Right atrium auricular region (tissue), 2 donors: ENCODE results near the gene ASB4. TPM values are rescaled to one million over a fixed set of nuclear protein-coding genes. Genes with fewer than 3 reads are reported as not detected.
A peak's percentile ranks its signal among the peaks of the same experiment; 100 is the strongest.

Experiments used
- DNase-seq: peaks from one replicate; pipeline ENCODE4 v3.0.0-alpha.2; 2019; ENCODE audit warnings: low spot score
- H3K27ac ChIP-seq, 2 donors: fragments of 200-600 bp; sonication (generic); 1 replicate in 1 of 2; 2 replicates in 1 of 2; pipeline ENCODE4 v1.5.1; 2016 to 2019
- H3K27me3 ChIP-seq, 2 donors: fragments of 200-600 bp; sonication (generic); one replicate each; pipeline versions ENCODE4 v1.5.1 to v1.6.0; 2017 to 2019
- H3K36me3 ChIP-seq: fragments of 200-600 bp; sonication (generic); one replicate; pipeline ENCODE4 v1.5.1; 2016
- H3K4me1 ChIP-seq, 2 donors: fragments of 200-600 bp; sonication (generic); one replicate each; pipeline versions ENCODE4 v1.5.1 to v1.6.0; 2017 to 2019
- H3K4me3 ChIP-seq, 2 donors: fragments of 200-600 bp; sonication (generic); 1 replicate in 1 of 2; 2 replicates in 1 of 2; pipeline ENCODE4 v1.5.1; 2017 to 2019; ENCODE audit warnings: mild to moderate bottlenecking in 1 of 2, moderate library complexity in 1 of 2
- H3K9me3 ChIP-seq, 2 donors: fragments of 200-600 bp; sonication (generic); one replicate each; pipeline ENCODE4 v1.5.1; 2019
- total RNA-seq, 2 donors: library from RNA; depleted of rRNA; stranded (reverse); fragments of >200 nt; gene quantifications; one replicate each; pipeline ENCODE4 v1.1.0, GENCODE V29; 2016
- TF ChIP-seq, protein P1 (sequence below), 2 donors: fragments of 200-600 bp; sonication (generic); IDR thresholded peaks; one replicate each; pipeline ENCODE4 v1.5.1; 2019; ENCODE audit warnings: antibody characterized with exemption in 2 of 2

The ASB4 gene
- total RNA-seq, 2 donors from 2014 or later = 1.5 to 4.6 TPM

DNA sequence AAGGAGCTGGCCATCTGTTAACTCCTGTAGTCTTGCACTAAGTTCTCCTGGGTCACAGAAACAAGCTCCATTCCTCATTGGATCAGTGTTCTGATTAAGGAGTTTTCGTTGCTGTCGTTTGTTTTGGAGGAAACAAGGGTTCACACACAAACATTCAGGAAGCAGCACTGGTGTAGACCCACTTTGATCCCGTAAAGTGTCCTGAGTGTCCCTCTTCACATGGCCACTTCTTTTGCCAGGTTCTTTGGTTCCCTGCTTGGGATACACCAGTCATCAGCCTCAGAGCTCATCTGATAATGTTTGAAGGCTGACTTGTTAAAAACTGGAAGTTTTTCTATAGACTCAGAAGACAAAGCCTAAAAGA, 99.7 kb downstream of the ASB4 start:
- DNase-seq = no peak
- peak overlapping the region in 1 of 2 donors; percentile 100 for H3K27ac ChIP-seq
- H3K9me3 ChIP-seq = no peaks in the 10 kb centered on the region
- H3K27me3 ChIP-seq = no peaks in the 10 kb centered on the region
- peaks cover 77% of the 10 kb centered on the region for H3K36me3 ChIP-seq
- TF ChIP-seq, protein P1, sequence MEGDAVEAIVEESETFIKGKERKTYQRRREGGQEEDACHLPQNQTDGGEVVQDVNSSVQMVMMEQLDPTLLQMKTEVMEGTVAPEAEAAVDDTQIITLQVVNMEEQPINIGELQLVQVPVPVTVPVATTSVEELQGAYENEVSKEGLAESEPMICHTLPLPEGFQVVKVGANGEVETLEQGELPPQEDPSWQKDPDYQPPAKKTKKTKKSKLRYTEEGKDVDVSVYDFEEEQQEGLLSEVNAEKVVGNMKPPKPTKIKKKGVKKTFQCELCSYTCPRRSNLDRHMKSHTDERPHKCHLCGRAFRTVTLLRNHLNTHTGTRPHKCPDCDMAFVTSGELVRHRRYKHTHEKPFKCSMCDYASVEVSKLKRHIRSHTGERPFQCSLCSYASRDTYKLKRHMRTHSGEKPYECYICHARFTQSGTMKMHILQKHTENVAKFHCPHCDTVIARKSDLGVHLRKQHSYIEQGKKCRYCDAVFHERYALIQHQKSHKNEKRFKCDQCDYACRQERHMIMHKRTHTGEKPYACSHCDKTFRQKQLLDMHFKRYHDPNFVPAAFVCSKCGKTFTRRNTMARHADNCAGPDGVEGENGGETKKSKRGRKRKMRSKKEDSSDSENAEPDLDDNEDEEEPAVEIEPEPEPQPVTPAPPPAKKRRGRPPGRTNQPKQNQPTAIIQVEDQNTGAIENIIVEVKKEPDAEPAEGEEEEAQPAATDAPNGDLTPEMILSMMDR (IDR thresholded peaks at IDR 0.05) = no peak
- peaks cover 0 to 41% of the 10 kb centered on the region in 2 donors for H3K4me1 ChIP-seq
- no peak overlapping the region for H3K4me3 ChIP-seq

DNA sequence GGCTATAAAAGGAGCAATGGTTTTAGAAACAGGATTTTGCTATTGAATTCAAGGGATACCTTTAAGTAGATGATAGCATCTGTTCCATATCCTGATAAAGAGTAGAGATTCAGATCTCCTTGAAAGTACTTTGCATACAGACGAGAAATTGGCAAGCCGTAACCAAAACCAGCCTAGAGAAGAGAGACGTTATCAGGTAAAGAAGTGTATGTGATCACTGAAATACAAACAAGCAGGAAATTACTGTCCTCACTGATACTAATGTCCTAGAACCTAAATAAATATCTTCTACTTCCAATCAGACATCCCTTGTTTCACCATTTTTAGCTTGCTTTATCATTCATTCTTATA, 101.2 kb downstream of the ASB4 start:
- peaks cover 92% of the 10 kb centered on the region for H3K36me3 ChIP-seq
- TF ChIP-seq, protein P1 (IDR thresholded peaks at IDR 0.05) = no peak
- H3K27ac ChIP-seq = peak overlapping the region; percentile 16 to 100
- no peaks in the 10 kb centered on the region for H3K27me3 ChIP-seq
- no peaks in the 10 kb centered on the region for H3K9me3 ChIP-seq
- H3K4me1 ChIP-seq = peaks cover 0 to 56% of the 10 kb centered on the region in 2 donors
- H3K4me3 ChIP-seq = peak overlapping the region in 1 of 2 donors; percentile 6
- DNase-seq = no peak

DNA sequence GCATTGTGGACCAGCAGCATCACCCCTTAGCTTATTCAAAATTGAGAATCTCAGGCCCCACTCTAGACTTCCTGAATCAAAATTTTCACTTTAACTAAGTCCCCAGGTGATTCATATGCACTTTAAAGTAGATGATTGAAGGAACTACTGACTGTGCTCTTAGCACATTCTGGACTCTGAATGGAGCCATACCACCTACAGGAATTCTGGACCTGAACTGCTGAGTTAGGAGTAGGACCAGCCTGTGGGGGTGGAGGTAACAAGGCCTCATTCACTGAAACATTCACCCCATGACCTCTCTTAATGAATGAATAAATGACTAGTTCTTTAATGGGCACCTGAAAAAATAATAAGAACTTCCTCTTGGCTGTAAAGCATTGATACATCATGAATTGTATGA, 103.3 kb downstream of the ASB4 start:
- Histone ChIP-seq H3K4me3 (peak overlapping the region; percentile 19 to 97), H3K4me1 (peaks cover 0 to 72% of the 10 kb centered on the region in 2 donors), H3K9me3 (no peaks in the 10 kb centered on the region), H3K36me3 (peaks cover 100% of the 10 kb centered on the region), H3K27me3 (no peaks in the 10 kb centered on the region), H3K27ac (peak overlapping the region; percentile 48 to 100)
- DNase-seq = no peak
- TF ChIP-seq, protein P1 (IDR thresholded peaks at IDR 0.05) = no peak

DNA sequence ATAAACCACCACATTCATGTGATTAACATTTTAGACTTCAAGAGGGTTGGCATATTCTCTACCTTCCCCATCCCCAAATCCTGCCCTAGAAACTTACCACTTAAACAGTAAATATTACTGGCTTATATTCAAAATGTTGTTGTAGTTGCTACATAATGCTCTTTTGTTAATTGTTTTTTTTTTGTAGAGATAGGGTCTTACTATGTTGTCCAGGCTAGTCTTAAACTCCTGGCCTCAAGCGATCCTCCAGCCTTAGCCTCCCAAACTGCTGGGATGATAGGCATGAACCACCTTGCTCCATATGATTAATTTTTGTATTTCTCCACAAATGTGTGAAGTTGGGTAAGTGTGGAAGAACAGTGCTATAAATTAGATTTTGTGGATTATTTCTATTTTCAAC, 104.0 kb downstream of the ASB4 start:
- Histone ChIP-seq H3K4me1 (peaks cover 0 to 72% of the 10 kb centered on the region in 2 donors), H3K27me3 (no peaks in the 10 kb centered on the region), H3K27ac (peak overlapping the region; percentile 48 to 100), H3K4me3 (peak overlapping the region; percentile 4 to 97), H3K9me3 (no peaks in the 10 kb centered on the region), H3K36me3 (peaks cover 100% of the 10 kb centered on the region)
- DNase-seq = no peak
- TF ChIP-seq, protein P1 (IDR thresholded peaks at IDR 0.05) = no peak

Other genes starting within 250 kb of the ASB4 start
- not detected for gene PON1, start 161.4 kb upstream of the ASB4 start, total RNA-seq
- gene PON3, start 89.6 kb upstream of the ASB4 start, total RNA-seq = 1 to 10 TPM in 1 of 2 donors, not detected in 1; 1.7 TPM
- gene PON2, start 50.9 kb upstream of the ASB4 start, total RNA-seq = 10 to 100 TPM; 45.4 to 77.1 TPM
- 100 to 1,000 TPM; 337 to 712 TPM for gene PDK4, start 110.6 kb downstream of the ASB4 start, total RNA-seq